HEK293 (cell line): ENCODE results near the gene TRIP11.

Source experiments
- CTCF ChIA-PET: fragments of 350-600 bp; formaldehyde crosslinking; extraction: SDS; loops from one replicate; lab custom pipeline; 2021; ENCODE audit warnings: antibody characterized with exemption; lab: Yijun Ruan, JAX
- POLR2A ChIA-PET: fragments of 300-600 bp; formaldehyde crosslinking; extraction: SDS; loops from one replicate; lab custom pipeline; 2020; ENCODE audit warnings: antibody characterized with exemption, inconsistent platforms; lab: Yijun Ruan, JAX
- H3K27ac ChIP-seq: fragments of 200-500 bp; sonication (Bioruptor generic); 2 replicates; pipeline ENCODE4 v1.5.1; 2014; ENCODE audit warnings: low read depth, low read length, control low read depth, inconsistent platforms; ENCODE audit errors: extremely low read depth
- H3K36me3 ChIP-seq, 2 experiments: fragments of 200-500 bp in 1 of 2; sonication (Bioruptor generic) in 1 of 2; 1 replicate in 1 of 2; 2 replicates in 1 of 2; pipeline ENCODE4 v1.5.1; 2014 to 2017; ENCODE audit warnings: inconsistent platforms in 2 of 2, low read length in 2 of 2; ENCODE audit not compliant: control insufficient read depth in 2 of 2, insufficient read depth in 1 of 2
- H3K4me1 ChIP-seq: fragments of 200-500 bp; sonication (Bioruptor generic); 2 replicates; pipeline ENCODE4 v1.5.1; 2014; ENCODE audit warnings: mild to moderate bottlenecking, low read length, inconsistent platforms; ENCODE audit not compliant: control insufficient read depth, insufficient read depth
- H3K4me3 ChIP-seq: 2 replicates; pipeline ENCODE4 v1.5.1; 2011; ENCODE audit warnings: low read depth, mild to moderate bottlenecking, control low read depth, low read length, moderate library complexity
- H3K9me3 ChIP-seq: fragments of 200-500 bp; sonication (Bioruptor generic); 2 replicates; pipeline ENCODE4 v1.5.1; 2014; ENCODE audit warnings: low read depth, low read length, inconsistent platforms; ENCODE audit not compliant: control insufficient read depth, insufficient read depth
- EGR2 ChIP-seq: fragments of 450-650 bp; formaldehyde crosslinking; IDR thresholded peaks from 2 replicates; pipeline ENCODE4 v1.5.1; 2016; ENCODE audit warnings: low read depth, missing biosample characterization, missing genetic modification characterization
- ZFHX2 ChIP-seq: fragments of 450-650 bp; formaldehyde crosslinking; conservative IDR thresholded peaks from 2 replicates; pipeline ENCODE4 v1.5.1; 2016; ENCODE audit warnings: missing biosample characterization, missing genetic modification characterization
- ZNF23 ChIP-seq: fragments of 450-650 bp; formaldehyde crosslinking; IDR thresholded peaks from 2 replicates; pipeline ENCODE4 v1.5.1; 2016; ENCODE audit warnings: missing biosample characterization, missing genetic modification characterization, borderline replicate concordance
- ZNF324 ChIP-seq: fragments of 450-650 bp; formaldehyde crosslinking; IDR thresholded peaks from 2 replicates; pipeline ENCODE4 v1.5.1; 2016; ENCODE audit warnings: missing biosample characterization, missing genetic modification characterization
- ZNF433 ChIP-seq: fragments of 450-650 bp; formaldehyde crosslinking; IDR thresholded peaks from 2 replicates; pipeline ENCODE4 v1.5.1; 2016; ENCODE audit warnings: missing biosample characterization, missing genetic modification characterization, low read depth
- ZNF624 ChIP-seq: fragments of 450-650 bp; formaldehyde crosslinking; IDR thresholded peaks from 2 replicates; pipeline ENCODE4 v1.5.1; 2017; ENCODE audit warnings: missing biosample characterization, missing genetic modification characterization

Gene TRIP11

DNA sequence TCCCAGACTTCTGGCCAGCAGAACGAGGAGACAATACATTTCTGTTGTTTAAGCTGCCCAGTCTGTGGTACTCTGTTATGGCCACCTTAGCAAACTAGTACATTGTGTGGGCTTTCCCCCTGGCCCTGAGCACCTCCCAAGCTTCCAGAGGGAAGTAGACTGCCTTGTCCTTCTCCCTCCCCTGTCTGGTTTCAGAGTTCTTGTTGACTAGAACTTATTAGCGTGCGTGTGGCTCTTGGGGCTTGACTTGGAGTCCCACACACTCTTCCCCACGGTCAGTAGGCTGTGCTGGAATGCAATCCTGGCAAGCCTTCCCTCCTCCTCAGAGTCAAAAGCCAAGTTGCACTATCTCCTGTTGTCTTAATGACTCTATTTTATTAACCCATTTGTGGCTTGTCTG, 120.0 kb downstream of the TRIP11 start:
- H3K9me3 ChIP-seq: no peaks in the 10 kb centered on the region
- H3K36me3 ChIP-seq: no peaks in the 10 kb centered on the region
- no peak overlapping the region for H3K27ac ChIP-seq
- no peaks in the 10 kb centered on the region for H3K4me1 ChIP-seq
- POLR2A ChIA-PET: no interaction called here
- H3K4me3 ChIP-seq: no peak overlapping the region
- CTCF ChIA-PET: interaction anchor here (0.8 to 1.6 kb wide), 2 partner anchors 8 to 271 kb away, joined by 4 to 8 read pairs; no protein-coding TSS in a partner anchor
- TF ChIP-seq ZNF433 (tag by site-specific recombination): no peak
- 0 out of 2 replicates have a peak, but pooled peaks have one; percentile 57 for TF ChIP-seq EGR2
- TF ChIP-seq ZFHX2 (tag by site-specific recombination): peak; percentile 26; the same call in 1 of the 2 replicates

DNA sequence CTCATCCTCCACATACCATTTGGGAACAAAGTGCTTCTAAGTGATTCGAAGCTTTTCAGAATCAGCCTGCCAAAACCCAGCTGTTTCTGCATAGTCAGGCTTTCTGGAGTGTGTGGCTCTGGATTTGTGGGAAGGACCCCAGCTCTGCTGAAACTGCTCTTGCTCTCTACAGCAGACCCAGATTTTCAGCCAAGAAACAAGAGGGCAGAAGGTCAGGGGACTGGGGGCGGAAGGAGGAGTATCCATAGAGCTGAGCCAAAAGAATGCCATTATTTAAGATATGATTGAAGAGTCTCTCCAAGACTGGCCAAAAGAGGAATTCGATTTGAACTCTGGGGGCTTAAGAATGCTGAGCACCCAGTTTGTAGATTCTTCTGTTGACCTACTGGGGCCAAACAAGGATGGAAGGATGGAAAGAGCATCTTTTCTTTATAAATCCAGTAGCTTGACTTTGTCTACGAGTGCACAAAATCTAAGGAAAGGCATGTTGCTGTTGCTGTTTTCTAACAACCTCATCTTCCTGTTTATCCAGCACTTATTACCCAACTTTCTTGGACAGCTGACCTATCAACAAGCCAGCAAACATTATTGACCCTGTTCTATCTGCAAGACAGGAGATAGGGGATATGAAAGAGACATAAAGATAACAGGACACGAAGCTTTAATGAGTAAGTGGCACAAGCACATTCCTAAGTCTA, 121.5 kb downstream of the TRIP11 start:
- Histone ChIP-seq H3K36me3 (no peaks in the 10 kb centered on the region), H3K27ac (no peak overlapping the region), H3K4me1 (no peaks in the 10 kb centered on the region), H3K4me3 (no peak overlapping the region), H3K9me3 (no peaks in the 10 kb centered on the region)
- ChIA-PET CTCF (interaction anchor here (0.6 kb wide), 1 partner anchor 57 kb away, joined by 4 read pairs; no protein-coding TSS in a partner anchor), POLR2A (no interaction called here)
- TF ChIP-seq ZNF324 (tag by site-specific recombination) (no peak), ZNF23 (no peak), ZNF624 (tag by site-specific recombination) (no peak)
